ENCODE results near the gene RND1.
"Not testable (repeated sequence)": the region's sequence is repeated elsewhere in the genome, so short reads cannot be mapped to it uniquely, and the experiment has no call there.

RND1 gene

GRCh38 chr12:48865281-48866051 lies at the start of gene RND1:
TSS of gene RND1 (minus strand) at chr12:48865870. CDS start at chr12:48865767, 103 bp downstream.
- DNase-seq (ENCODE audit: low spot score): peak; percentile 63

GRCh38 chr12:48910196-48910595 lies 44.5 kb upstream of the RND1 start:
- DNase-seq (ENCODE audit: low spot score): no peak

- DNase-seq (ENCODE audit: low spot score): not testable (repeated sequence)
Observed at GRCh38 chr12:48909698-48910097, 44.0 kb upstream of the RND1 start.

GRCh38 chr12:48907245-48907644 lies 41.6 kb upstream of the RND1 start:
- DNase-seq (ENCODE audit: low spot score): no peak

GRCh38 chr12:48903982-48904411 lies 38.3 kb upstream of the RND1 start:
- DNase-seq (ENCODE audit: low spot score): peak; percentile 63

GRCh38 chr12:48903363-48903981 lies 37.8 kb upstream of the RND1 start:
- no peak for DNase-seq (ENCODE audit: low spot score)

GRCh38 chr12:48901278-48901677 lies 35.6 kb upstream of the RND1 start:
- no peak for DNase-seq (ENCODE audit: low spot score)

- DNase-seq (ENCODE audit: low spot score): no peak
Observed at GRCh38 chr12:48899651-48900050, 34.0 kb upstream of the RND1 start.

DNA sequence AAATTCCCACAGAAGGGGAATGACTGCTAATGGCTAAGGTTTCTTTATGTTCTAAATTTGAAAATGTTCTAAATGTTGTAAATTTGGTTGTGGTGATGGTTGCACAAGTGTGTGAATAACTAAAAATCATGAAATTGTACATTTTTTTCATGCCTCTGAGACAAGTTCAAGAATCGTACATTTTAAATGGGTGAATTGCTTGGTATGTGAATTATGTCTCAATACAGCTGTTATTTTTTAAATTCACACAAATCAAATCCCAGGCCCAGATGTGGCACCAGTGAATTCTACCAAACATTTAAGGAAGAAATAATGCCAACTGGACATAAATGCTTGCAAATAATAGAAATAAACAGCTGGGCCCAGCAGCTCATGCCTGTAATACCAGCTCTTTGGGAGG lies 28.6 kb upstream of the RND1 start:
- no peak for DNase-seq (ENCODE audit: low spot score)

GRCh38 chr12:48890657-48891418 lies 25.2 kb upstream of the RND1 start:
- DNase-seq (ENCODE audit: low spot score): peak; percentile 45

DNA sequence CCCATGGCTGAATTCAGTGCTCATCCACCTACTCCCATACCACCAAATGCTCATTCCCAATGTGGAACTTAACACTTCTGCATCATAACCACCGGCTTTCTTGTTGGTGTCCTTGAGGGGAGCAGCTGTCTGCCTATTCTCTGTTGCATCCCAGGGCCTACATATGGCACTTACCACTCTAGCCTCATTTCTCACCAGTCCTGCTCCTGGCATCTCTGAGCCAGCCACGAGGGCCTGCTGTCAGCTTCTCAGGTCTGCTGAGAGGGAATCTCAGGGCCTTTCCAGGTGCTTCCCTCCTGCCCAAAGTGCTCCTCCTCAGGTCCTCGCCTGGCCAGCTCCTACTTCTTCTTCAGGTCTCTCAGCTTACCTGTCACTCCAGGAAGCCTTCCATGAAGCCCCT lies 24.0 kb upstream of the RND1 start:
- no peak for DNase-seq (ENCODE audit: low spot score)

DNA sequence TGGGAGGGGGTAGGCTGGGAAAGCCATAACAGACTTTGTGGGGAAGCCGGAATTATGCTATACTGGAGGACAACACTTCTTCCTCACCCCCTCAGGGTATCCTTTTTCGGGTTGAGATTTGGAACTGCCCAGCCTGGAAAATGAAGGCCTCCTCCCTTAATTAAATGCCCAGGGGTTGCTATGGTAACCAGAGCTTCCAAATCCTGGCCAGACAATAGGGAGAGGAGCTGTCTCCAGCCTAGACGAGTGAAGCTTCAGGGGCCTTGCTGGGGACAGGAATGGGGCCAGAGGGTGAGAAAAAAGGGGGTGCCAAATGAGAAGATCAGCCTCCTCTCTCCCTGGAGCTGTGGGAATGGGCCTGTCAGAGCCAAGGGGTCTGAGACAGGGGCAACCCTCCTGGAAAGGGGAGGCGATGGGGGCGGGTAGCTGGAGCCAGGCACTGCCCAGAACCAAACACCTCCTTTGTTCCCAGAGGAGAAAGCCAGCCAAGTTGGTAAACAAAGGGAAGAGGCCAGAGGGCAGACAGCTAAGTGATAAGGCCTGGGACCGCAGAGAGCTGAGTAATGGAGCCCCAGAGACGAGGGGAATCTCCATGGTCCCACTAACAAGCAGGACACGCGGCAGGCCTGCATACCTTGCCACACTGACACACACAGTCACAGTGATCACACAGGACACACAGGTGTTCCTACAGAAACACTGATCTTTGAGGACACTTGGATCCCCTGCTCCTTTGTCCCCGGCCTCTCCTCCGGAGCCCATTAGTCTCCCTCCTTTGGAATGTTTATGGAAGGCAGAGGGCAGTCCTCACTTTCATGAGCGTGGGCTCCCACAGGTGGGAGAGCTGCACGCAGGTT lies 17.9 kb upstream of the RND1 start:
- no peak for DNase-seq (ENCODE audit: low spot score)

- no peak for DNase-seq (ENCODE audit: low spot score)
Observed at GRCh38 chr12:48882972-48883304, 17.3 kb upstream of the RND1 start.

DNA sequence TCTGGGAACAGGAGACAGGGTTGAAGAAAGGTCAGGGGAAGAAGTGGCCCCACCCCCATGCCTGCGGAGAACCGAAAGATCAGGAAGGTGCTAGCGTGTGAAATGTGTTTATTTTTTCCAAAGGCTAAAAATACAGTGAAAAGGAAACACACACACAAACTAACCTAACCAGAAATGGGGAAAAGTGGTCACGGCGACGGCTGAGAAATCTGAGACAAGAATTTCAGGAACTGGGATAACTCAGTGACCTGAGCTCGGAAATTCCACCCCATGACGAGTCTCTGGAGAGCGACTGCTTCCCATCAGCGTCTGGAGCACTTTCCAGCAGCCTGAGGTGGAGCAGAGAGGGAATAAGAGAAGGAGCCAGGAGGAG lies 16.6 kb upstream of the RND1 start:
- no peak for DNase-seq (ENCODE audit: low spot score)

DNA sequence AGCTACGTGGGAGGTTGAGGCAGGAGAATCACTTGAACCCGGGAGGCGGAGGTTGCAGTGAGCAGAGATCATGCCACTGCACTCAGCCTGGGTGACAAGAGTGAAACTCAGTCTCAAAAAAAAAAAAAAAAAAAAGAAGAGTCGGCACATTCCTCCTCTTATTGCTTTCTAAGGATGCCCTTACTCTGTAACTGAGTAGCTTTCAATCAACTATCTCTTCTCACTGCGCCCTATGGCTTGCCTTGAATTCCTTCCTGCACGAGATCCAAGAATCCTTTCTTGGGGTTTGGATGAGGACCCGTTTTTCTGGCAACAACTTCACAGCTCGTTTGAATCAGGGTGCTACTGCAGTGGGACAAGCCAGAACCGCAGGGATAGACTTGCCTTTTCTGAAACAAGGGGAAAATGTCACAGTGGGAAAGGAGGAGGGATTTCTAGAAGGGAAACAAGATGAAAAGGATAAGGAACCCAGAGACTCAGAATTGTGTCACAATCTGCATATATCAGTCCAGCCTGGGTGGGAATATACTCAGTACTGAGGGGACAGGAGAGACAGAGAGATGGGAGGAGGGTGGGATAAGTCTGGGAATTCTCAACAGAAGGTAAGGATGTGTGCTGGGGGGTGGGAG lies 16.1 kb upstream of the RND1 start:
- no peak for DNase-seq (ENCODE audit: low spot score)

- DNase-seq (ENCODE audit: low spot score): no peak
Observed at GRCh38 chr12:48880647-48881046, 15.0 kb upstream of the RND1 start.

GRCh38 chr12:48878548-48878947 lies 12.9 kb upstream of the RND1 start:
- DNase-seq (ENCODE audit: low spot score): no peak

DNA sequence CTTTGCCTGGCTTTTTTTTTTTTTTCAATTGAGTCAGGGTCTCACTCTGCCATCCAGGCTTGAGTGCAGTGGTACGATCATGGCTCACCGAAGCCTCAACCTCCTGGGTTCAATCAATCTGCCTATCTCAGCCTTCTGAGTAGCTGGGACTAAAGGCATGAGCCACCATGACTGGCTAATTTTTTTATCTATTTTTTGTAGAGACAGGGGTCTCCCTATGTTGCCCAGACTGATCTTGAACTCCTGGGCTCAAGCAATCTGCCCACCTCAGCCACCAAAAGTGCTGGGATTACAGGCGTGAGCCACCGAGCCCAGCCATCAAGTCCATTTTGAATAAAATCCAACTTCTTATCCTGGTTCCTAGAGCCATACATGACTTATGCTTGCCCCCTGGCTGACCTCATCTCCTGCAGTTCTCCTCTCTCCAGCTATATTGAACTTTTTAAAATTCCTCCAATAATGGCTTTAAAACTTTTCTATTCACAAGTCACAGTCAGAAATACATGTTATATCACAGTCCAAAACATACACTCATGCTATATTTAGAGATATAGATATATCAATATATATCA lies 10.4 kb upstream of the RND1 start:
- DNase-seq (ENCODE audit: low spot score): no peak

GRCh38 chr12:48873534-48873933 lies 7.9 kb upstream of the RND1 start:
- DNase-seq (ENCODE audit: low spot score): not testable (repeated sequence)

GRCh38 chr12:48873096-48873495 lies 7.4 kb upstream of the RND1 start:
- DNase-seq (ENCODE audit: low spot score): no peak

GRCh38 chr12:48869191-48869590 lies 3.5 kb upstream of the RND1 start:
- DNase-seq (ENCODE audit: low spot score): no peak
